Limb (tissue), 2 donors: ENCODE measurements around the gene MROH2B.

Experiments used
- DNase-seq, 2 donors: peaks; one replicate each; pipeline ENCODE4 v3.0.0-alpha.2; 2016; ENCODE audit errors: extremely low spot score in 2 of 2

MROH2B gene

GRCh38 chr5:41071242-41071641 lies at the start of gene MROH2B:
Gene MROH2B (minus strand): TSS chr5:41071342. CDS start chr5:41070852, 490 bp downstream.
- no peak for DNase-seq

- DNase-seq = no peak
Observed at GRCh38 chr5:41120600-41120999, 49.5 kb upstream of the MROH2B start.

GRCh38 chr5:41118177-41118576 lies 47.0 kb upstream of the MROH2B start:
- no peak for DNase-seq

GRCh38 chr5:41115281-41115680 lies 44.1 kb upstream of the MROH2B start:
- peak in 1 of 2 donors; percentile 23 for DNase-seq

GRCh38 chr5:41112486-41113455 lies 41.6 kb upstream of the MROH2B start:
- DNase-seq = no peak

GRCh38 chr5:41109186-41109585 lies 38.0 kb upstream of the MROH2B start:
- DNase-seq = no peak

- DNase-seq = no peak
Observed at GRCh38 chr5:41102341-41102740, 31.2 kb upstream of the MROH2B start.

- no peak for DNase-seq
Observed at GRCh38 chr5:41097642-41098041, 26.5 kb upstream of the MROH2B start.

- DNase-seq = no peak
Observed at GRCh38 chr5:41095324-41096101, 24.4 kb upstream of the MROH2B start.

GRCh38 chr5:41094871-41095270 lies 23.7 kb upstream of the MROH2B start:
- no peak for DNase-seq

- no peak for DNase-seq
Observed at GRCh38 chr5:41093803-41094202, 22.7 kb upstream of the MROH2B start.

- DNase-seq = no peak
Observed at GRCh38 chr5:41087461-41087860, 16.3 kb upstream of the MROH2B start.

GRCh38 chr5:41083306-41083705 lies 12.2 kb upstream of the MROH2B start:
- no peak for DNase-seq

GRCh38 chr5:41071975-41072374 lies 833 bp upstream of the MROH2B start:
- DNase-seq = no peak

- DNase-seq = no peak
Observed at GRCh38 chr5:41067714-41068568, 3.2 kb downstream of the MROH2B start.

- no peak for DNase-seq
Observed at GRCh38 chr5:41065691-41066335, 5.3 kb downstream of the MROH2B start.

- DNase-seq = no peak
Observed at GRCh38 chr5:41057940-41058339, 13.2 kb downstream of the MROH2B start.

- DNase-seq = no peak
Observed at GRCh38 chr5:41057231-41057630, 13.9 kb downstream of the MROH2B start.

- no peak for DNase-seq
Observed at GRCh38 chr5:41048986-41049385, 22.2 kb downstream of the MROH2B start.

GRCh38 chr5:41043109-41043747 lies 27.9 kb downstream of the MROH2B start:
- DNase-seq = no peak
